DOHH2 (cell line): ENCODE measurements around the gene SMKR1.

Source experiments
- H3F3A ChIP-seq: fragments of 200-600 bp; sonication (generic), shearing (Covaris generic); 2 replicates; pipeline ENCODE4 v1.6.0; 2016; ENCODE audit warnings: antibody characterized with exemption, mild to moderate bottlenecking; ENCODE audit not compliant: control insufficient read depth, insufficient read depth
- H3K27ac ChIP-seq: fragments of 200-600 bp; sonication (generic); 2 replicates; pipeline ENCODE4 v1.5.1; 2014; ENCODE audit warnings: low read depth, mild to moderate bottlenecking, low read length, moderate library complexity
- H3K27me3 ChIP-seq: fragments of 200-600 bp; sonication (generic); 2 replicates; pipeline ENCODE4 v1.6.1; 2014; ENCODE audit warnings: mild to moderate bottlenecking, low read length, mixed read lengths; ENCODE audit not compliant: control insufficient read depth
- H3K36me3 ChIP-seq: fragments of 200-600 bp; sonication (generic); 2 replicates; pipeline ENCODE4 v1.6.1; 2014; ENCODE audit warnings: mild to moderate bottlenecking, low read length, moderate library complexity, mixed read lengths; ENCODE audit not compliant: control insufficient read depth
- H3K4me1 ChIP-seq: fragments of 200-600 bp; sonication (generic); 2 replicates; pipeline ENCODE4 v1.6.1; 2014; ENCODE audit warnings: mild to moderate bottlenecking, low read length, mixed read lengths; ENCODE audit not compliant: control insufficient read depth
- H3K4me2 ChIP-seq: fragments of 200-600 bp; sonication (generic); 2 replicates; pipeline ENCODE4 v1.6.0; 2014; ENCODE audit warnings: mild to moderate bottlenecking, low read length, moderate library complexity
- H3K4me3 ChIP-seq: fragments of 200-600 bp; sonication (generic); 2 replicates; pipeline ENCODE4 v1.5.1; 2014; ENCODE audit warnings: mild to moderate bottlenecking, low read length, mixed read lengths
- H3K79me2 ChIP-seq: fragments of 200-600 bp; sonication (generic); 2 replicates; pipeline ENCODE4 v1.6.1; 2014; ENCODE audit warnings: mild to moderate bottlenecking, low read length, mixed read lengths; ENCODE audit not compliant: control insufficient read depth
- H3K9me2 ChIP-seq: fragments of 200-600 bp; sonication (generic); replicated peaks from 2 replicates; pipeline ENCODE4 v1.6.1; 2014; ENCODE audit warnings: mild to moderate bottlenecking, low read length, mixed read lengths; ENCODE audit not compliant: control insufficient read depth
- H3K9me3 ChIP-seq: fragments of 200-600 bp; sonication (generic); 2 replicates; pipeline ENCODE4 v1.6.1; 2014; ENCODE audit warnings: antibody characterized with exemption, low read length, mixed read lengths; ENCODE audit not compliant: control insufficient read depth, insufficient read depth
- H4K20me1 ChIP-seq: fragments of 200-600 bp; sonication (generic); 2 replicates; pipeline ENCODE4 v1.6.0; 2014; ENCODE audit warnings: low read depth, mild to moderate bottlenecking, antibody characterized with exemption, low read length, moderate library complexity; ENCODE audit not compliant: control insufficient read depth, insufficient read depth
- EZH2phosphoT487 ChIP-seq: fragments of 200-600 bp; sonication (generic); IDR thresholded peaks from 2 replicates; pipeline ENCODE4 v1.6.1; 2017; ENCODE audit warnings: borderline replicate concordance, mild to moderate bottlenecking, antibody characterized with exemption, low read length, moderate library complexity, mixed read lengths
- TF ChIP-seq, protein P1 (sequence below): fragments of 200-600 bp; sonication (generic); IDR thresholded peaks from one replicate; pipeline ENCODE4 v1.5.1; 2014; ENCODE audit warnings: antibody characterized with exemption, mild to moderate bottlenecking, low read depth, low read length; ENCODE audit not compliant: poor library complexity, severe bottlenecking

SMKR1 gene

DNA sequence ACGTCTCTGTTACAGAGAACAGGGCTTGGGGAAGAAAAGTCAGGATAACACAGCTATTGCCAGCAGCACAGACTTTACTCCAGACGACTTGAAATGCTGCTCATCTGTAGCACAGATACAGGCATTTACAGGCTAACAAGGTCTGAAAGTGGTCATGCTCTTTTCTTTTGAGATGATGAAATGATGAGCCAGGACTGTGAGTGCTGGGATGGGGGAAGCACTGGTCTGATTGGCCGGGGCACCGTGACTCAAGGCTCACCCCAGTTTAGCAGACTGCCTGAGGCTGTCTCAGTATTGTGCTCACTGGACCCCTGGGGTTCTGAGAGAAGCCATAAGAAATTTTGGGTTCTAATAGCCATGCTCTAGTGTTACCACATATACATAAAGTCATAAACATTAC lies 12.4 kb downstream of the SMKR1 start:
- no peaks in the 10 kb centered on the region for H3K9me2 ChIP-seq
- peaks cover 3% of the 10 kb centered on the region; the same call in 1 of the 2 replicates for H3K27me3 ChIP-seq
- H3F3A ChIP-seq: no peaks in the 10 kb centered on the region
- no peaks in the 10 kb centered on the region for H3K9me3 ChIP-seq
- H3K4me1 ChIP-seq: no peaks in the 10 kb centered on the region
- H4K20me1 ChIP-seq: no peaks in the 10 kb centered on the region
- no peak overlapping the region for H3K27ac ChIP-seq
- H3K4me2 ChIP-seq: no peak overlapping the region
- no peak overlapping the region for H3K4me3 ChIP-seq
- no peaks in the 10 kb centered on the region for H3K79me2 ChIP-seq
- H3K36me3 ChIP-seq: no peaks in the 10 kb centered on the region
- no peak for TF ChIP-seq EZH2phosphoT487
- TF ChIP-seq, protein P1, sequence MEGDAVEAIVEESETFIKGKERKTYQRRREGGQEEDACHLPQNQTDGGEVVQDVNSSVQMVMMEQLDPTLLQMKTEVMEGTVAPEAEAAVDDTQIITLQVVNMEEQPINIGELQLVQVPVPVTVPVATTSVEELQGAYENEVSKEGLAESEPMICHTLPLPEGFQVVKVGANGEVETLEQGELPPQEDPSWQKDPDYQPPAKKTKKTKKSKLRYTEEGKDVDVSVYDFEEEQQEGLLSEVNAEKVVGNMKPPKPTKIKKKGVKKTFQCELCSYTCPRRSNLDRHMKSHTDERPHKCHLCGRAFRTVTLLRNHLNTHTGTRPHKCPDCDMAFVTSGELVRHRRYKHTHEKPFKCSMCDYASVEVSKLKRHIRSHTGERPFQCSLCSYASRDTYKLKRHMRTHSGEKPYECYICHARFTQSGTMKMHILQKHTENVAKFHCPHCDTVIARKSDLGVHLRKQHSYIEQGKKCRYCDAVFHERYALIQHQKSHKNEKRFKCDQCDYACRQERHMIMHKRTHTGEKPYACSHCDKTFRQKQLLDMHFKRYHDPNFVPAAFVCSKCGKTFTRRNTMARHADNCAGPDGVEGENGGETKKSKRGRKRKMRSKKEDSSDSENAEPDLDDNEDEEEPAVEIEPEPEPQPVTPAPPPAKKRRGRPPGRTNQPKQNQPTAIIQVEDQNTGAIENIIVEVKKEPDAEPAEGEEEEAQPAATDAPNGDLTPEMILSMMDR: no peak

GRCh38 chr7:129515381-129515780 lies 13.1 kb downstream of the SMKR1 start:
- no peak overlapping the region for H3K4me3 ChIP-seq
- H3K9me3 ChIP-seq: no peaks in the 10 kb centered on the region
- no peaks in the 10 kb centered on the region for H4K20me1 ChIP-seq
- no peaks in the 10 kb centered on the region for H3K36me3 ChIP-seq
- H3K9me2 ChIP-seq: no peaks in the 10 kb centered on the region
- no peak overlapping the region for H3K4me2 ChIP-seq
- no peaks in the 10 kb centered on the region for H3K4me1 ChIP-seq
- H3K79me2 ChIP-seq: no peaks in the 10 kb centered on the region
- no peaks in the 10 kb centered on the region for H3F3A ChIP-seq
- peaks cover 5% of the 10 kb centered on the region; the same call in 1 of the 2 replicates for H3K27me3 ChIP-seq
- H3K27ac ChIP-seq: no peak overlapping the region
- TF ChIP-seq, protein P1: no peak
- no peak for TF ChIP-seq EZH2phosphoT487

- no peaks in the 10 kb centered on the region for H3K9me3 ChIP-seq
- no peaks in the 10 kb centered on the region for H4K20me1 ChIP-seq
- H3K27ac ChIP-seq: no peak overlapping the region
- H3F3A ChIP-seq: no peaks in the 10 kb centered on the region
- no peaks in the 10 kb centered on the region for H3K36me3 ChIP-seq
- H3K4me2 ChIP-seq: no peak overlapping the region
- H3K9me2 ChIP-seq: no peaks in the 10 kb centered on the region
- no peaks in the 10 kb centered on the region for H3K4me1 ChIP-seq
- no peak overlapping the region for H3K4me3 ChIP-seq
- no peak for TF ChIP-seq EZH2phosphoT487
- TF ChIP-seq, protein P1: no peak
- peaks cover 9% of the 10 kb centered on the region; the same call in 1 of the 2 replicates for H3K27me3 ChIP-seq
- H3K79me2 ChIP-seq: no peaks in the 10 kb centered on the region
Measured at GRCh38 chr7:129517931-129518330, 15.6 kb downstream of the SMKR1 start.
